HG03432 (cell line): ENCODE data around the gene MMS22L.

Experiments
- ATAC-seq: cut with Tn5 transposase; IDR thresholded peaks from one replicate; pipeline ENCODE4 v1.9.1; 2021; ENCODE audit warnings: mild to moderate bottlenecking, moderate library complexity; ENCODE audit not compliant: unreplicated experiment

MMS22L gene, protein sequence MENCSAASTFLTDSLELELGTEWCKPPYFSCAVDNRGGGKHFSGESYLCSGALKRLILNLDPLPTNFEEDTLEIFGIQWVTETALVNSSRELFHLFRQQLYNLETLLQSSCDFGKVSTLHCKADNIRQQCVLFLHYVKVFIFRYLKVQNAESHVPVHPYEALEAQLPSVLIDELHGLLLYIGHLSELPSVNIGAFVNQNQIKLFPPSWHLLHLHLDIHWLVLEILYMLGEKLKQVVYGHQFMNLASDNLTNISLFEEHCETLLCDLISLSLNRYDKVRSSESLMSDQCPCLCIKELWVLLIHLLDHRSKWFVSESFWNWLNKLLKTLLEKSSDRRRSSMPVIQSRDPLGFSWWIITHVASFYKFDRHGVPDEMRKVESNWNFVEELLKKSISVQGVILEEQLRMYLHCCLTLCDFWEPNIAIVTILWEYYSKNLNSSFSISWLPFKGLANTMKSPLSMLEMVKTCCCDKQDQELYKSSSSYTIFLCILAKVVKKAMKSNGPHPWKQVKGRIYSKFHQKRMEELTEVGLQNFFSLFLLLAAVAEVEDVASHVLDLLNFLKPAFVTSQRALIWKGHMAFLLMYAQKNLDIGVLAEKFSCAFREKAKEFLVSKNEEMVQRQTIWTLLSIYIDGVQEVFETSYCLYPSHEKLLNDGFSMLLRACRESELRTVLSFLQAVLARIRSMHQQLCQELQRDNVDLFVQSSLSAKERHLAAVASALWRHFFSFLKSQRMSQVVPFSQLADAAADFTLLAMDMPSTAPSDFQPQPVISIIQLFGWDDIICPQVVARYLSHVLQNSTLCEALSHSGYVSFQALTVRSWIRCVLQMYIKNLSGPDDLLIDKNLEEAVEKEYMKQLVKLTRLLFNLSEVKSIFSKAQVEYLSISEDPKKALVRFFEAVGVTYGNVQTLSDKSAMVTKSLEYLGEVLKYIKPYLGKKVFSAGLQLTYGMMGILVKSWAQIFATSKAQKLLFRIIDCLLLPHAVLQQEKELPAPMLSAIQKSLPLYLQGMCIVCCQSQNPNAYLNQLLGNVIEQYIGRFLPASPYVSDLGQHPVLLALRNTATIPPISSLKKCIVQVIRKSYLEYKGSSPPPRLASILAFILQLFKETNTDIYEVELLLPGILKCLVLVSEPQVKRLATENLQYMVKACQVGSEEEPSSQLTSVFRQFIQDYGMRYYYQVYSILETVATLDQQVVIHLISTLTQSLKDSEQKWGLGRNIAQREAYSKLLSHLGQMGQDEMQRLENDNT

DNA sequence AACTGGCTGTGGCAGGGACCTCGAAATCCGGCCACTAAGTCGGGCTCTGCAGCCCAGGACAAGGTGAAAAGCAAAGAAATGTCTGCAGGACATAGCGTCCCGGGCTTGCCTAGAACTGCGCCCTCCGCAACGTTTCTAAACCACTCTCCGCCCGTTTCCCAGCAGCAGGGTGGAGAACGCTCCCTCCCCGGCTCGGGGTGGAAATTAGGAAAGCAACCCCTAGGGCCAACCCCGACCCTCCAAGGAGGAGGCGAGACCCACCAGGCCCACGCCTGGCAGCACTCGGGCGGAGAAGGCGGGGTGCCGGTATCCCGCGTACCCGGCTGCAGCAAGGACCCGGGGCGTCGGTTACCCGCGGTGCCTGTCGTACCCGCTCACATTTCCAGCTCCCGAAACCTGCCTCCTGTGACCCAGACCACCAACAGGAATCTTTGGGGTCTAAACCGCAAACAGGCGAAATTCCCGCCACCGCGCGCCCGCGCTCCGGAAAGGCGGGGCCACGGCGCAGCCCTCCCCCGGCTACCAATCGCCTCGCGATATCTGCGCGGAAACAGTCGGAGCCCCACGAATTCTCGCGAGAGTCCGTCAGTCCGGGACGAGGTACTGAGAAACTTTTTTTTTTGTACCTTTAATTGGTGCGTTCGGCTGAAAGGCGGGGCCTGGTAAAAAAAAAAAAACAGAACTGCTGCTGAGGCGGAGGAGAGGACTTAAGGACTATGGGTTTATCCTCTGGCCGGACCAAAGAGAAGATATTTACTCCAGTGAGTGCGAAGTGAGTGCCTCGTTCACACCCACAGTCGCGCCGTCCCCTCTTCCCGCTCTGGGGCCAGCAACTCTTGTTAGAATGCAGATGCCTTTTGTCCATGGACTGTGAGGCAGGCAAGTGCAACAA lies at the start of gene MMS22L:
Gene MMS22L (minus strand): TSS at position 491 of the 892 bp plus-strand sequence. CDS start 739 bp downstream, outside the sequence.
- peak; percentile 98 for ATAC-seq

DNA sequence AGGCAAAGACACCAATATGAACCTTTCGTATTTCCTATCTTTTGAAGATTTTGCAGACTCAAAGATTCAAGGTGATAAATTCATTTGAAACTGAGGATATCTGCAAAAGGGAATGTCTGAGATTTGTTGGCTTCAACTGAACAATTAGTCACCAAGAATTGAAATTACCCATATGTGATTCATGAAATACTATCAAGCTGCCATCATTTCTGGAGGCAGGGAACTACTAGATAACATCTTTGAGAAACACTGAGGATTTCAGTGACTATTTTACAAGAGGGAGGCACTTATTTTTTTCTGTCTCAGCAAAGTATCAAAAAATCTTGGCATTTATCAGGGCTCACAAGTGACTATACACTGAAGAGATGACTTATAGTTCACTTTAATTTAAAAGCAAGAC lies 39.8 kb upstream of the MMS22L start:
- ATAC-seq, result no peak

DNA sequence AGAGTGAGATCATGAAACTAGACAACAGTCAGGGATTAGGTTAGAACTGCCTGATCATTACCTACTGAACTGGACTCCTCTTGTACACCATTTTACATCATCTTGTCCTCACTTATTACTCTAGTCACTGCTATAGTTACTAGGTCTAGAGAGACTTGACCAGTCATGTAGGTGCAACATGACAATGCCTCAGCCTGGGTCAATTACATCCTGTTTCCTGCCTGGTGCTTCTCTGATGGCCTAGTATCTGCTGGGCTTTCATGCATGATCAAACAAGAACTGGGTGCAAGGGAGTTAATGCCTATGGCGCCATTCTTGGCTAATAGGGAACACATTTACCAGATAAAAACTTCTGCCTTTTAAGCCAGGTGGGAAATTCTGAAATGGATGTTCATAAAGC lies 39.2 kb upstream of the MMS22L start:
- ATAC-seq, result no peak

DNA sequence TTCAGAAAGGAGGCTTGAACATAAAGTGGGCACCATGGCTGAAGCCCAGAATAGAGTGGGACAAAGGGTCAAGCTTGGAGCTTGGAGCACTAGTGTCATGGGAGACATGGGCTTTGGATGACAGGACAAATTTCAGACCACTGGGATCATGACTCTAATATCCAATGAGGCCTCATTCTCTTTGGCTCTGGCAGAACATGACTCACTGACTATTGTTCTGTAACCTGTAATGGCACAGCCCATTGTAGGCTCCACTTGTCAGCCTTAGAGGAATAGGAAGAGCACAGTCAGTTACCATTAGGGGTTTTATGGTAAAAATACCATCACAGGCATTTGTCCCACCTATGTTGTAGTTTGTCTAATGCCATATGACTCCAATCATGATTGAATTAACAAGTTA lies 34.0 kb upstream of the MMS22L start:
- ATAC-seq, result no peak

DNA sequence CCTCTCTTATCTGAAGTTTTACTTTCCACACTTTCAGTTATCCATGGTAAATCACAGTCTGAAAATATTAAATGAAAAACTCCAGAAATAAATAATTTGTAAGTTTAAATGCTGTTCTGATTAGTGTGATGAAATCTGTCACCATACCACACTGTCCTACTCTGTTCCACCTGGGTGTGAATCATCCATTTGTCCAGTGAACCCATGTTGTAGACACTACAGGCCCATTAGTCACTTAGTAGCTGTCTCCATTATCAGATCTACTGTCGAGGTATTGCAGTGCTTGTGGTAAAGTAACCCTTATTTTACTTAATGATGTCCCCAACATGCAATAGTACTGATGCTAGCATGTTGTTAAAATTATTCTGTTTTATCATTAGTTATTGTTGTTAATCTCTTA lies 29.2 kb upstream of the MMS22L start:
- no peak for ATAC-seq

DNA sequence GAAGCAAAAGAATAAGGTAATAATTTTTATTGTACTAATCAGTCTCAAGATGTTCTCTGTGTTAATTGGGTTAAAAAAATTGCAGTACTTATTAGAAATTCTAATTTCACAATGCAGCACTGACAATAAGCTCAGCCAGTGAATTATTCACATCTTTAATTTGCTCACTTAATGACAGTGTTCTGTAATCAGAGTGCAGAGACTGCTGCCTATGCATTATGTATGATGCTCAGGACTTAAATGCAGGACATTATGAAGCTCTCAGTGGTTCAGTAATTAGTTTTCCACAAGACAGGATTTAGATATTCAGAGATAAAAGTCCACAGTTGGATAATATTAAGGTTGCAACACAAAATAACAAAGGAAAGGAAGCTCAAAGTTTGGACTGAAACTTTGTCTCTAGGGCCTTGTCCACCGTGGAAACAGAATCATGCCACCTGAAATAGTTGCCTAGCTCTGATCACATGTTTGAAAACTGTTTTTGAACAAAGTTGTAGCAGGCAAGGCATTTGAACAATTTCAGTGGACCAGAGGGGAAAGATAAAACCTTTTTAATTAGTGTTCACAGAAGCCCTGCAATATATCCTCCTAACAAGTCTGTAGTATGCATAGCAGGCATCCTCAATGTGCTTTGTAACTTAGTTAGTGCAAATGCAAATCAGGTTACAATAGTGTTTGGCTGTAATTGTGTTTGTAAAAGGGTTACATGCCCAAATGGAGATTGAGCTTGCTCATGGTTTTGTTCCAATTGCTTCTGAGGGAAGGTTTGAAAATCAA lies 23.7 kb upstream of the MMS22L start:
- ATAC-seq, result no peak

DNA sequence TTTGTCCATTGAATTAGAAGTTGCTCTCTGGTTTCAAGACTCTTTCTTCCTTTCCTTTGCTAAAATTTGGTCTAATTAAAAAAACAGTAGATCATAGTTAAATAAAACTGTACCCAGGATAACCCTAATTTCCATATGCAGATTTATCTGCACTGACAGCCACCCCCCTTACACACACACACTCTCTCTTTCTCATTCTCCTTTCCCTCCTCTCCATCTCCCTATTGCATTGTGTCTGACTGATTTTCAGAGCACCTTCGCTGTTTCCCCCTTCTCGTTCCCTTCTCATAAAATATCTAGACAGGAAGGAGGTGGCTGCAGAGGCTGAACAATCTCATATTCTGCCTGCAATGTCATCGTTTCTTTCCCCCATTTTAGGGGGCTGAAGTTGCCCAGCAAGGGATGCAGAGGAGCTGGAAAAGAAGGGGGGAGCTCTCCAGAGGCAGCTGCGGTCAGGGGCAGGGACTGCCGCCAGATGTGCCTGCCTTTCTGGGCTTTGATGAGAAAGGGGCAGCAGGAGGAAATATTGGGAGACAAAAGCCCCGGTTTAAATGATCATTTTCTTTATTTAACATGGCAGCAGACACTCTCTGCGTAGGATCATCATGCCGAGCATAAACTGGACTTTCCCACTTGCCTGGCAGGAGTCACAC lies 22.5 kb upstream of the MMS22L start:
- no peak for ATAC-seq

DNA sequence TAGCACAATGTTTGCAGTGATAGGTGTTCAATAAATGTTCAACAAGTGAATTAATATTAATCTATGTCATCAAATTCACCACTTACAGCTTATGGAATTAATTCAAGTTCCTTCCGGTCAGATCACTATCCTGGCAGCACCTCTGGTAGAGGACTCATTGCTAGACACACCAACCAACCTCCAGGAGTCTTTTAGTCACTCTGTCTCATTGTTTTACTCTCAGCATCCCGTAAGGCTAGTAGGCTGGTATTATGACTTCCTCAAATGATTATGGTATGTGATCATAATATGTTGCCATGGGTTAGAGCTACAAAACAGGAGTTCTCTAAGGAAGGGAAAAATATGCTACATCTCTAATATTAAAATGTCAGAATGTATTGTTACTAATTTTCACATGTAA lies 21.7 kb upstream of the MMS22L start:
- ATAC-seq, result no peak

DNA sequence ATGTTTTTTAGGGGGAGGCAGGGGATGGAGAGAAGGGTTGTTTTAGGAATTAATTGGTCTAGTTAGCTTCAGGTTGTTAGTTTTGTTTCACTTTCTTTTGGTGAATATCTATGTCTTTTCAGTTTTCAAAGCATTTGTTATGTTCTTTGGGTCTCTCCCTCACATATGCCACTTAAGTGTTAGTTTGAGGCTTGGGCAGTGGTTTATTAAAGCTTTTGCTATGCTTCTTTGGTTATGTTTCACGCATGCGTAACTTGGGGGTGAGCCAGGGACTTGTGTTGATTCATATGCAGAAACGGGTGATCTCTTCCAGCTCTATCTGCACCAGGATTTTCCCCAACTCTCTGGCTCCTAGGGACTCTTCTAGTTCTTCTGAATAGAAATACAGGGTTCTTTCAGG lies 11.4 kb upstream of the MMS22L start:
- peak; percentile 71 for ATAC-seq

DNA sequence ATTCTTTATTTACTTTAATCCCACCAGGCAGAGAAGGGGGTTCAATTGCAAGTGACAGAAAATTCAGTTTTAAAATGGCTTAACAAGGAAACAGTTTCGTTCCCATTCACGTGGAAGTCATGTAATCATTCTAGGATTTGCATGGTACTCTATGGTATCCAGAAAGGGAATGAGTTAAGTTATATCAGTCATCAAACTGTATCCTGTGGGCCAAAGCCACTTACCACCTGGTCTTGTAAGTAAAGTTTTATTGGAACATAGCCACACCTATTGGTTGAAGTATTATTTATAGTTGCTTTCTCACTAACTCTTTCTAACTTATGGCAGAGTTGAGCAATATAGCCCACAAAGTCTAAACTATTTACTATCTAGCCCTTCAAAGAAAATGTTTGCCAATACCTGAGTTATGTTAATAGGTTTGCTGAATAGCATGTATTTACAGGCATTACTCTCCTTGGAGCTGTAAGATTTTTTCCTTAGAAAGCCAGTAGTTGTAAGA lies 10.2 kb upstream of the MMS22L start:
- ATAC-seq, result no peak

DNA sequence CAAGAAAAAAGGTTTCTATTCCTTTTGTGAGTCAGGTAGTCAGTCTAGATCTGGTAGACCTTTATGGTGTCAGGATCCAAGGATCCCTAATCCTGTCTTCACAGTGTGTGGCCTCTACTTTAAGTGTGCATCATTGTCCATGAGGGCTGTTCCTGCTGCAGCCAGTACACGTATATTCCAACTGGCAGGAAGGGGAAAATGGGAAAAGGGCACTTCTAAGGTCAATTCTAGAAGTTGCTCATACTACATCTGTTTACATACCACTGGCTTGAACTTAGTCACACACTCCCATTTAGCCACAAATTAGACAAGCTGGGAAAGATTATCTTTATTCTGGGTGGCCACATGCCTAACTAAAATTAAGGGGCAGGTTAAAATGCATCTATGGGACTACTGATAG lies 9.7 kb upstream of the MMS22L start:
- ATAC-seq, result no peak

DNA sequence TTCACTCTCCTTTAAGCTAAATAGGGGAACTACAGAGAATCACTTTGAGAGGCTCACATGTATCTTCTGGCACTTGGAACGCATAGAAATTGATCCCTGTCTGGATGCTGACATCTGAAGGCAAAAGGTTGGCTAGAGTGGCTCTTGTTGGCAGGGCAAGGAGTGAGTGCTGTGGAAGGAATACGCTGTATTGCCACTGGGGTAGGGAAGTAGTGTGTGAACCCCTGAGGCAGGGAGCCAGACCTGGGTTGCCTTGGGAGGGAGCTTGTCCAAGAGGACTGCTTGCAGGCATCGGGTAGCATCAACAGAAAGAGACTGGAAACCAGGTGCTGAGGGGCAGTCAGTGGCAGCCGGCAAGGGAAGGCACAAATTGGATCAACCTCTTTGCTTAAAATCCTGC lies 8.9 kb upstream of the MMS22L start:
- ATAC-seq, result no peak

DNA sequence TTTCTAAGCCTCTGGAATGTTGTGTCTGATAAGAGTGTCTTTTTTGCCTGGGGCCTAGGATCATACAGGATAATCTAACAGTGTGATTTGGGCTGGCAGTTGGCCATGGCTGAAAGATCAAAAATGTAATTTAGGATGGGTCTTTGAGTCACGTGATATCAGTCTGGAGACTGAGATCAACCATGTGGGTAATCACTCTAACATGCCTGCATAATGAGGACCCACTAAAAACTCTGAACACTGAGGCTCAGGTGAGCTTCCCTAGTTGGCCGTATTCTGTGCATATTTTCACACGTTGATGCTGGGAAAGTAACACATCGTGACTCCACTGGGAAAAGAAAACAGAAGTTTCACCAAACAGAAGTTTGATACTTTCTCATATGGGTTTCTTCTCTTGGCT lies 6.3 kb upstream of the MMS22L start:
- no peak for ATAC-seq

DNA sequence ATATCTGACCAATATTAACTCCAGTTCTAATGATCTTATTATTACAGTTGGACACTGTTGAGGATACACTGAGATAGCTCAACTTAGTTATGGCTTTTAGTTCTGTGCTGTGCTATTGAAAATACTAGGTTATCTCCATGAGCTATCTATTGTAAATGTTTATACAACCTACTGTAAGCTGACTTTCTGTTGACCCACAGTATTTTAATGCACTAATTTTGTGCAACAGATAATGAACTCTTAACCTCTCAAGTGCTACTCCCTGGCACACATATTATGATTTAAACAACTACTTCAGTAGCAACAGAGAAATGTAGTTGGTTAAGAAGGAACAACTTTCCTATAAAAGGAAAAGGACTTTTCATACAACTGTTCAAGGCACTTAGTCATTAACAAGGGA lies 5.2 kb upstream of the MMS22L start:
- ATAC-seq, result no peak

DNA sequence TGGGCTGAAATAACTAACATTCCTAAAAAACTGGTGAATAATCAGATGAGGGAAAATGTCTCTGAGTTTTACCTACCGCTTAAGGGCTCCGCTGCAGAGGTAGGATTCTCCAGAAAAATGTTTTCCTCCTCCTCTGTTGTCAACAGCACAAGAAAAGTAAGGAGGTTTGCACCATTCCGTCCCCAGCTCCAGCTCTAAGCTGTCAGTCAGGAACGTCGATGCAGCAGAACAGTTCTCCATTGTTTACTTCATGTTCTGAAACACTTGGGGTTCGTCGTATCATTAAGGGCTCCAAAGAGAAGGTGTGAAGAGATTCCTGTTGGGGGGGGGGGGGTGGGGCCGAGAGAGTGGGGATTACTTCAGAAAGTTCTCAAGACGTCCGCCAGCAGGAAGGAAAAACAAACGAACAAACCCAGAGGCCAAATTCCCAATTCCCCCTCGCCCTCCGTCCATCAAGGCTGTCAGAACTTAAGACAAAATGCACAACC lies 734 bp downstream of the MMS22L start:
- peak; percentile 2 for ATAC-seq

DNA sequence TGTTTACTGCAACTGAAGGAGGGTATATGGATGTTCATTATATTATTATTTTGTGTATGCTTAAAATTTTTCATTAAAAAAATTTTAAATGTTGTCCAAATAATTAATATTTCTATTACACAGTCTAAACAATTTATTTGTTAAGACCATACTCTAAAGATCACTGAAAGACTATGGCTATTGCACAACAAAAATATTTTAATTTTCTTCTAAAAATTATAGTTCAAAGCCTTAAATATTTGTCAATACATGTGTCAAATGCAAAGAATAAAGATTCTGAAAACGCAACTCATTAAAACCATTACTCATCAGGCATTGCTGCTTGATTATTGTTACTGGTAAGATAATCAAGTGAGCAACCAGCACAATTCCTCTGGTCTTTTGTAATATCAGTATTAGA lies 2.2 kb downstream of the MMS22L start:
- ATAC-seq, result no peak

DNA sequence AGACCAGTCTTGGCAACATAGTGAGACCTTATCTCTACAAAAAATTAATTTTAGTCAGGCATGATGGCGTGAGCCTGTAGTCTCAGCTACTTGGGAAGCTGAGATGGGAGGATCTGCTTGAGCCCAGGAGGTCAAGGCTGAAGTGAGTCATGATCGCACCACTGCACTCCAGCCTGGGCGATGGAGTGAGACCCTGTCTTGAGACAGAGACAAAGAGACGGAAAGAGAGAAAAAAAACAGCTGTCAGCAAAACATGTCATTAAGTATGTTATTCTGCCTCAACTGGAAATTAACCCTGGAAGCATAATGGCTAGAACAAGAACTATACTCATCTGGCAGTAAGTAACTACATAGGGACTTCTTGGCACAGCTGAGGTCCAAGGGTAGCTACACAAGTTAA lies 7.2 kb downstream of the MMS22L start:
- ATAC-seq, result no peak

DNA sequence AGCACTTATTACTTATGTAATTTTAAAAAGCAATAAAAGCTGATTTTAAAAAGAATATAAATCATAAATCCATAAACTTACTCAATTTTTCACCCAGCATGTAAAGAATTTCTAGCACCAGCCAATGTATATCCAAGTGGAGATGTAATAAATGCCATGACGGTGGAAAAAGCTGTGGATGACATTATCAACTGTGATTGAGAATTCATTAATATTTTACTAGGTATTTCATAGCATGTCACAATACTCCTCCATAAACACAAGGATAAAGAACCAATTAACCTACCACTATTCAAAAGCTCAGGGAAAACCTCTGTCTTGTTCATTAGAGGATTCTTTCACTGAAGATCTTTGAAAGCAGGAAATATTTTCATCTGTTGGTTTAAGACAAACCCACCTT lies 13.2 kb downstream of the MMS22L start:
- ATAC-seq, result no peak

DNA sequence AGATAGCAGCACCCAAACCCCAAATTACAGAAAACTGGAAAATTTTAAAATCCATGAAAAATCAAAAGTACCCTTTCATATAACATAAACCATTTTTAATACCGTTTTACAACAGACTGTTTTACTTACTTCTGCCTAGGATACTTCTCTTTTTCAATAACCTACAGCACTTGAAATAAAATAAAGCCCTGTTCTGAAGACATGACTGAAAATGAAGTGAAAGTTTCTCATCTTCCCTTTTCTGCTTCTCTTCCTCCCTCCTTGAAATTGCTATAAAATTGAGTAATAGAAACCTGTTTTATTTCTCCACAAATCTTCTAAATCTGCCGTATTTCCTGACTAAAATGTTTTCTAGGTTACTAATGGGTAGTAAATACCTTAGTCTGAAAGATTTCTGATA lies 20.3 kb downstream of the MMS22L start:
- ATAC-seq, result no peak
